ENCODE data around the gene SCYL2.

SCYL2 gene

GRCh38 chr12:100248886-100249285 is 18.1 kb upstream of the SCYL2 start:
- H3K36me3 ChIP-seq (ENCODE audit: control insufficient read depth, low read length) = no peaks in the 10 kb centered on the region
- H3K4me2 ChIP-seq (ENCODE audit: low read length) = no peak overlapping the region
- H3K9me2 ChIP-seq (replicated peaks; ENCODE audit: control insufficient read depth, low read length) = no peaks in the 10 kb centered on the region
- no peak overlapping the region for H3K27ac ChIP-seq (ENCODE audit: low read depth, low read length)
- TF ChIP-seq EZH2phosphoT487 (IDR thresholded peaks at IDR 0.05; ENCODE audit: borderline replicate concordance, low read length) (no peak), CTCF (IDR thresholded peaks at IDR 0.05; ENCODE audit: low read depth, low read length, poor library complexity, severe bottlenecking) (no peak)
- H3K27me3 ChIP-seq (ENCODE audit: control insufficient read depth, low read length) = no peaks in the 10 kb centered on the region
- H3K4me3 ChIP-seq (ENCODE audit: low read length) = no peak overlapping the region
- H4K20me1 ChIP-seq (ENCODE audit: control insufficient read depth, insufficient read depth, low read depth, low read length) = no peaks in the 10 kb centered on the region
- H3K4me1 ChIP-seq (ENCODE audit: control insufficient read depth, low read length) = no peaks in the 10 kb centered on the region
- H3K79me2 ChIP-seq (ENCODE audit: control insufficient read depth, low read length) = no peaks in the 10 kb centered on the region
- no peaks in the 10 kb centered on the region for H3F3A ChIP-seq (ENCODE audit: control insufficient read depth, insufficient read depth)
- H3K9me3 ChIP-seq (ENCODE audit: control insufficient read depth, insufficient read depth, low read length) = no peaks in the 10 kb centered on the region

- Histone ChIP-seq H3K9me3 (ENCODE audit: control insufficient read depth, insufficient read depth, low read length) (no peaks in the 10 kb centered on the region), H3K9me2 (replicated peaks; ENCODE audit: control insufficient read depth, low read length) (no peaks in the 10 kb centered on the region), H3K27ac (ENCODE audit: low read depth, low read length) (no peak overlapping the region), H4K20me1 (ENCODE audit: control insufficient read depth, insufficient read depth, low read depth, low read length) (no peaks in the 10 kb centered on the region), H3K36me3 (ENCODE audit: control insufficient read depth, low read length) (no peaks in the 10 kb centered on the region), H3F3A (ENCODE audit: control insufficient read depth, insufficient read depth) (no peaks in the 10 kb centered on the region), H3K4me1 (ENCODE audit: control insufficient read depth, low read length) (no peaks in the 10 kb centered on the region), H3K4me2 (ENCODE audit: low read length) (no peak overlapping the region), H3K79me2 (ENCODE audit: control insufficient read depth, low read length) (no peaks in the 10 kb centered on the region), H3K4me3 (ENCODE audit: low read length) (no peak overlapping the region), H3K27me3 (ENCODE audit: control insufficient read depth, low read length) (no peaks in the 10 kb centered on the region)
- TF ChIP-seq CTCF (IDR thresholded peaks at IDR 0.05; ENCODE audit: low read depth, low read length, poor library complexity, severe bottlenecking) = no peak
These were observed 17.0 kb upstream of the SCYL2 start for GRCh38 chr12:100249941-100250340.

- Histone ChIP-seq H4K20me1 (ENCODE audit: control insufficient read depth, insufficient read depth, low read depth, low read length) (no peaks in the 10 kb centered on the region), H3K4me2 (ENCODE audit: low read length) (no peak overlapping the region), H3K36me3 (ENCODE audit: control insufficient read depth, low read length) (no peaks in the 10 kb centered on the region), H3K9me3 (ENCODE audit: control insufficient read depth, insufficient read depth, low read length) (no peaks in the 10 kb centered on the region), H3K79me2 (ENCODE audit: control insufficient read depth, low read length) (no peaks in the 10 kb centered on the region), H3F3A (ENCODE audit: control insufficient read depth, insufficient read depth) (no peaks in the 10 kb centered on the region), H3K4me1 (ENCODE audit: control insufficient read depth, low read length) (no peaks in the 10 kb centered on the region), H3K4me3 (ENCODE audit: low read length) (no peak overlapping the region), H3K9me2 (replicated peaks; ENCODE audit: control insufficient read depth, low read length) (no peaks in the 10 kb centered on the region), H3K27me3 (ENCODE audit: control insufficient read depth, low read length) (no peaks in the 10 kb centered on the region), H3K27ac (ENCODE audit: low read depth, low read length) (no peak overlapping the region)
- TF ChIP-seq CTCF (IDR thresholded peaks at IDR 0.05; ENCODE audit: low read depth, low read length, poor library complexity, severe bottlenecking) (no peak), EZH2phosphoT487 (IDR thresholded peaks at IDR 0.05; ENCODE audit: borderline replicate concordance, low read length) (no peak)
These were observed 15.1 kb upstream of the SCYL2 start for GRCh38 chr12:100251917-100252316.

DNA sequence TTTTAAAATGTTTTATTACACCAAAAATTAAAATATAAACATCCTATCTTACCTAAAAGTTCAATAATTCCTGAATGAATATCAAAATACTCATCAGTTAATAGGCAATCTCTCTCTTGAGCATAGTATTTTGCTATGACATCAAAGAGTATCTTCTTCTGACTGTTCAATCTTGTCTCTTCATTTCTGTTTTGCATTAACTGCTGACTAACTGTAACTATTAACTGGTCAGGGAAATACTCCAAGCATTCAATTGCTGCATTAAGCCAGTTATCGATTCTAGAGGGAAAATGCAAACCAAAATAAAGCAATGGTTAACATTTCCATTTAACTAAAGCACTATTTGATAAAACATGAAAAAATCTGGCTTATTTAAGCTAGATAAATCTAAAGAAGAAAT is 13.5 kb upstream of the SCYL2 start:
- Histone ChIP-seq H3K27ac (ENCODE audit: low read depth, low read length) (no peak overlapping the region), H3K4me1 (ENCODE audit: control insufficient read depth, low read length) (no peaks in the 10 kb centered on the region), H3K36me3 (ENCODE audit: control insufficient read depth, low read length) (no peaks in the 10 kb centered on the region), H3K4me3 (ENCODE audit: low read length) (no peak overlapping the region), H3K4me2 (ENCODE audit: low read length) (no peak overlapping the region), H3F3A (ENCODE audit: control insufficient read depth, insufficient read depth) (no peaks in the 10 kb centered on the region), H3K9me3 (ENCODE audit: control insufficient read depth, insufficient read depth, low read length) (no peaks in the 10 kb centered on the region), H3K79me2 (ENCODE audit: control insufficient read depth, low read length) (no peaks in the 10 kb centered on the region), H3K27me3 (ENCODE audit: control insufficient read depth, low read length) (no peaks in the 10 kb centered on the region), H4K20me1 (ENCODE audit: control insufficient read depth, insufficient read depth, low read depth, low read length) (no peaks in the 10 kb centered on the region), H3K9me2 (replicated peaks; ENCODE audit: control insufficient read depth, low read length) (no peaks in the 10 kb centered on the region)
- TF ChIP-seq CTCF (IDR thresholded peaks at IDR 0.05; ENCODE audit: low read depth, low read length, poor library complexity, severe bottlenecking) = no peak
- no peak for TF ChIP-seq EZH2phosphoT487 (IDR thresholded peaks at IDR 0.05; ENCODE audit: borderline replicate concordance, low read length)

Data from DOHH2 (cell line).